GM21528 (cell line): ENCODE measurements around the gene BARX1.

Experiments used
- ATAC-seq: cut with Tn5 transposase; IDR thresholded peaks from one replicate; pipeline ENCODE4 v1.9.1; 2021; ENCODE audit warnings: mild to moderate bottlenecking, moderate library complexity; ENCODE audit not compliant: unreplicated experiment, low FRiP score

BARX1 gene

DNA sequence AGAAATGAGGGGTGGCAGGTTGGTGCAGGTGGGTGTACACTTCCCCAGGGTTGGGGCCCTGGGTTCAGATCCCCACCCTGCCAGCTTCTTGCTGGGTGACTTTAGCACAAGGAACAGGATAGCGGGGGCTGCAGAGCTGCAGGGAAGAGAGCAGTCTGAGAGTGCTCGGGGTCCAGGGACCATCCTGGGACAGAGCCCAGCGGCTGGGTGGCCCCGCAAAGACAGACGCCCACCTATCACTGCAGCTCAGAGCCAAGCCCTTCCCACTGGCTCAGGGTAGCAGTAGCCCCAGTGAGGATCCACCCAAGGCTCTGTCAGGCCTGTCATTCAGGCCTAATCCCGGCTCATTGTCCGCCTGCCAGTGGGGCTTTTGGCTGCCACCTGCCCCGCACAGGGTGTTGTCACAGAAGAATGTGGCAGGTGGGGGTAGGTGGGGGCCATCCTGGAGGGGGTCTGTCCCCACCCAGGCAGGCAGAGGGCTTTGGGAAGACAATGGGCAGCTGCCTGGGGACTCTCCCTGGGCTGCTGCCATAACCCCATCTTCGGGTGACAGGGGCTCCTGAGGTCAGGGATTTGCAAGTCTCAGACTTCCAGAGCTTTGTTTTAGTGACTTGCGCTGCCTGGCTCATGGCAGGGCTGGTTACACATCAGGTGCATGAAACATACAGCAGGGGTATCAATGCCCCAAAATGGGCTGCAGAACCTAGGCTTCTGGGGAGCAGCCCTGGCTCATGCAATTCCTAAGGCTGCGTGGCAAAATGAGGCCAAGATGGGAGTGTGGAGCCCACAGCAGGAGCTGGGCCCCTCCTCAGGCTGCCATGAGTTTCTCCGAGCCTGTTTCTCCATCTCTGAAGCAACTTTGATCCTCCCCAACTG is 52.1 kb downstream of the BARX1 start:
- no peak for ATAC-seq

- no peak for ATAC-seq
Observed at GRCh38 chr9:93902051-93902779, 52.9 kb downstream of the BARX1 start.
